ENCODE data around the gene RGS9BP.
"Not testable (repeated sequence)": the region's sequence is repeated elsewhere in the genome, so short reads cannot be mapped to it uniquely, and the experiment has no call there.

DNA sequence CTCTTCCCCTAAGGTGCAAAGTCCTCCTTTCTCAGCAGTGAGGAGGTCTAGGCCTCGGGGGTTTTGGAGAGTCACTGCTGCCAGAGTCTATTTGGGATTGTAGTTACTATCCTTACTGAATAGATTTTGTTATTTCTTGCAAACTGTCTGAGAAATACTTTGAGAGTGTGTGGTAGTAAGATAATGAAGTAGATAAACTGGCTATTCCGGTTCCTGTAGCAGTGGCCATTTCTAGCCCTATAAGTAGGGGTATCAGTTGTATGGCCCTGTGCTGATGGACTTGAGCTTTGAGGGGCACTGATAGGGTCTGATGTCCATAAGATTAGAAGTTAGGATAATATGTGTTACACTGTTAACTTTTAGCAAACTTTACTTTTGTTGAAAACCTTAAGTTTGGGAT is 18.7 kb downstream of the RGS9BP start:
- not testable (repeated sequence) for TF ChIP-seq ZNF274 (IDR thresholded peaks at IDR 0.05; ENCODE audit: low read depth, low read length); SUZ12 (IDR thresholded peaks at IDR 0.05; ENCODE audit: extremely low read depth, insufficient read depth, insufficient read length)
